NCI-H446 treated with DMSO at 0.1 percent for 48 hours (cell line): ENCODE results near the gene NT5E.

Experiments used
- DNase-seq: peaks from one replicate; lab custom pipeline; 2025; lab: John Stamatoyannopoulos, UW

NT5E gene

DNA sequence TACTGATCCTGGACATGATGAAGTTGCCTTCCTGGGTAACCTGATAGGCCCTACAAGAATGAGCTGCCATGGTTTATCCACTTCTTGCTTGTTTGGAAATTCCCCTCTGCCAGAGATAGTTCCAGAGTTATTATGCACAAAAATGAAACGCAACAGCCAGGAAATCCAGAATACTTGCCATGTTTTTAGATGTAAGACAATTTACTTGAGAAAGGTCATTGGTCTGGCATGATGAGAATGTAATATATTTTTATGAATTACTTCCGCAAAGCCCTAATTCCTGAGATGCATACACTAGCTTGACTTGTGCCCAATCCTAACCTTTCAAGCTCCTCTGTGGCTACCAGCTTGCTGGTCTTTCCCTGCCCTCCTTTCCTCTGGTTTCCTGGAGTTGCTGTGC lies 27.9 kb upstream of the NT5E start:
- DNase-seq: no peak

DNA sequence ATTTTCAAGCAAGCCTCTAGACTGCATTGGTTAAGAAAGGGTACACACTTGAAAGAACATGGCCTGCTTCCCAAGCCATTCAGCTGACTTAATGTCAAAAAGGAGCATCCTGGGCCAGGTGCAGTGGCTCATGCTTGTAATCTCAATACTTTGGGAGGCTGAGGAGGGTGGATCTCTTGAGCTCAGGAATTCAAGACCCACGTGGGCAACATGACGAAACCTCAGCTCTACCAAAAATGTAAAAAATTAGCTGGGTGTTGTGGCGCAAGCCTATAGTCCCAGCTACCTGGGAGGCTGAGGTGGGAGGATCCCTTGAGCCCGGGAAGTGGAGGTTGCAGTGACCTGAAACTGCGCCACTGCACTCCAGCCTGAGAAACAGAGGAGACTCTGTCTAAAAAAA lies 26.9 kb upstream of the NT5E start:
- DNase-seq: no peak

DNA sequence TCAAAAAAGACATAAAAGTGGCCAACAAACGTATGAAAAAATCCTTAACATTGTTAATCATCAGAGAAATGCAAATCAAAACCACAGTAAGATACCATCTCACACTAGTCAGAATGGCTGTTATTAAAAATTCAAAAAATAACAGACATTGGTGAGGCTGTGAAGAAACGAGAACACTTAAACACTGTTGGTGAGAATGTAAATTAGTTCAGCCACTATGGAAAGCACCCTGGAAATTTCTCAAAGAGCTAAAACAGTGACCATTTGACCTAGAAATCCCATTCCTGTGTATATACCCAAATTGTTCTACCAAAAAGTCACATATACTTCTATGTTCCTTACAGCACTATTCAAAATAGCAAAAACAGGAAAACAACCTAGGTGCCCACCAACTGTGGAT lies 24.9 kb upstream of the NT5E start:
- DNase-seq: no peak

DNA sequence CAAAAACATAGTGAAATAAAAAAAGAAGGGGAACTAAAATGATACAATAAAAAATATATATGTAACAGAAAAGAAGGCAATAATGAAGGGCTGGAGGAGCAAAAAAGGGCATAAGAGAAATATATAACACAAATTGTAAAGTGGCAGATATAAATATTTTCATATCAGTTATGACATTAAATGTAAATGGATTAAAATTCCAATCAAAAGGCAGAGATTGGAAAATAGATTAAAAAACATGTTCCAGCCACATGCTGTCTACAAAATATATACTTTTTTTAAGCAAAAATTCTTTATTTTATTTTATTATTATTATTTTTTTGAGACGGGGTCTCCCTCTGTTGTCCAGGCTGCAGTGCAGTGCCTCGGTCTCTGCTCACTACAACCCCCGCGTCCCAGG lies 23.9 kb upstream of the NT5E start:
- DNase-seq: no peak

DNA sequence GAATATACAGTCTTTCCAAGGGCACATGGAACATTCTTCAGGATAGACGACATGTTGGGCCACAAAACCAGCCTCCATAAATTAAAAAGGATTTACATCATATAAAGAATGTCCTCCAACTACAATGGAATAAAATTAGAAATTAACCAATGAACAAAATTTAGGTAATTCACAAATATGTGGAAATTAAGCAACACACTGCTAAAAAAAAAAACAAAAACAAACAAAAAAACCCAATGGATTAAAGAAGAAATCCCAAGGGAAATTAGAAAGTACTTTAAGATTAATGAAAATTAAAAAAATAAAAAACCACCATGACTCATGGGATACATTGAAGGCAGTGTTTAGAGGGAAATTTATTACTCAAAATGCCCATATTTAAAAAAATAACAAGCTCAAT lies 21.4 kb upstream of the NT5E start:
- DNase-seq: no peak

DNA sequence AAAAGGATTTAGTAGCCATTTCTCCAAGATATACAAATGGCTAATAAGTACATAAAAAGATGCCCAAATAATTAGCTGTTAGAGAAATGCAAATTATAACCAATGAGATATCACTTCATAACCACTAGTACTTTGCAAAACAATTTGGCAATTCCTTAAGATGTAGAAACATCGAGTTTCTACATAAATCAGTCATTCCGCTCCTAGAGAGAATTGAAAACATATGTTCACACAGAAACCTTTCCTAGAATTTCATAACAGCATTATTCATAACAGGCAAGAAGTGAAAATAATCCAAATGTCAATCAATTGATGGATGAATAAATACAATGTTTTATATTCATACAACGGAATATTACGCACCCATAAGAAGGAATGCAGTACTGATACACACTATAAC lies 20.5 kb upstream of the NT5E start:
- no peak for DNase-seq

DNA sequence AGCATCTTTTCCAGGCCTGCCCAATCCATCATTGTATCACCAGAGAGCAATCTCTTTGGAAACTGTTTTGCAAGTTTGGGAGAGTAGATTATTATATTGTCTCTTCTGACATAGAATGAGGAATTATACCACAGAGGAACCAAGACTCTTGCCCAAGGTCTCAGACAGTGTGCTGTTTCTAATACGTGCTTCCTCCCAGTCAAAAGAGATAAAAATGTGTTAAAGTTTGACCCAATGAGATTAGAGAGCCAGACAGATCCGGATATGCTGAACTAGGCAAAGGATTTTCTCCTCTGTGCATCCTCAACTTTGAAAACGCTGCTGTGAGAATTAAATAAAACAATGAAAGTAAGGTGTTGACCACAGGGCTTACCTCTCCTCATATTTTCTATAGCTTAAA lies 18.6 kb upstream of the NT5E start:
- DNase-seq: no peak

DNA sequence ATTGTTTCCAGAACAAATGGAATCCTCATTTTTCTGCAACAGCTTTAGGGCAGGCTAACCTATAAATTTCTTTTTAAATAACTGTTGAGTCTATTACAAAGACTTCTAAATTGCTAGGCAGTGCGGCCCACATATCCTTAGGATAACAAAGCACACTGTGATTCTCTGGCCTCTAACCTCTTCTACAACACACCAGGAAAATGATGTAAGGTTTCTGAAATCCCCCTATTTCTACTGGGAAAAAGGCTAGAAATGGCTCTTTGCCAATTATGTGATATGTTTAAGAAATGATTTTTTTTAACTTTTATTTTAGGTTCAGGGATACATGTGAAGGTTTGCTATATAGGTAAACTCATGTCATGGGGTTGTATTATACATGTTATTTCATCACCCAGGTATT lies 17.3 kb upstream of the NT5E start:
- no peak for DNase-seq

DNA sequence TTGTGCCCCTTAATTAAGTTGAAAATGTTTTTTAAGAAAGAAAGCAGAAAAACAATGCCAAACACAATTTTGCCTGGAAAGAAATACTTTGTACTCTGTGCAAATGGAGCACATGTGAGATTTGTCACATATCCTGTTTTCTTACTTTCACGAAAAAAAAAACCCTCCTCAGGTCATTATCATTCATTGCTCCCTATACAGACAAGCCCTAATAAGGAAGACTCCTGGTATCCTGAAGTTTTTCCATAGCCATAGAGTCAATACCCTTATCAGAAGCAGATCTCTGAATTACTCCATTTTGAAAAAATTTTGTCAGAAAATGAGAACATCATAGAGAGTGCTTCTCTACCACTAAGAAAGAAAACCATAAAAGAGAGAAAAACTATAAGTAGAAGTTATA lies 14.0 kb upstream of the NT5E start:
- no peak for DNase-seq

DNA sequence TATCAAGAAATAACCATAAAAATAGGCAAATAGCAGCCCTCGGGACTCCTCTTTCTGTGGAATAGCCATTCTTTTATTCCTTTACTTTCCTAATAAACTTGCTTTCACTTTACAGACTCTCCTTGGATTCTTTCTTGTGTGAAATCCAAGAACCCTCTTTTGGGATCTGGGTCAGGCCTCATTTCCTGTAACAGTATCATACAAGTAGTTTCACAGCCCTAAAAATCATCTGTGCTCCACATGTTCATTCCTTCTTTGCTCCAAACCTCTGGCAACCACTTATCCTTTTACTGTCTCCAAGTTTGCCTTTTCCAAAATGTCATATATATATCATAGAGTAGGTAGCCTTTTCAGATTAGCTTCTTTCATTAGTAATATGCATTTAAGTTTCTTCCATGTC lies 13.5 kb upstream of the NT5E start:
- DNase-seq: no peak

DNA sequence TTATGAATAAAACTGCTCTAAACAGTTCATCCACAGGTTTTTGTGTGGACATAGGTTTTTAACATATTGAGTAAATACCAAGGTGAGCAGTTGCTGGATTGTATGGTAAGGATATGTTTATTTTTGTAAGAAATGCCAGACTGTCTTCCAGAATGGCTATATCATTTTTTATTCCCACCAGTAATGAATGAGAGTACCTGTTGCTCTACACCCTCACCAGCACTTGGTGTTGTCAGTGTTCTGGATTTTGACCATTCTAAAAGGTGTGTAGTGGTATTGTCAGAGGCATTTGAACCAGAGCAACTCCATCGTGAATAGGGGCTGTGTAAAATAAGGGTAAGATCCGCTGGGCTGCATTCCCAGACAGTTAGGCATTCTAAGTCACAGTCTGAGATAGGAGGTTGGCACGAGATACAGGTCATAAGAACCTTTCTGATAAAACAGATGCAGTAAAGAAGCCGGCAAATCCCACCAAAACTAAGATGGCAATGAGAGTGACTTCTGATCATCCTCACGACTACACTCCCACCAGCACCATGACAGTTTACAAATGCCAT lies 12.9 kb upstream of the NT5E start:
- no peak for DNase-seq

DNA sequence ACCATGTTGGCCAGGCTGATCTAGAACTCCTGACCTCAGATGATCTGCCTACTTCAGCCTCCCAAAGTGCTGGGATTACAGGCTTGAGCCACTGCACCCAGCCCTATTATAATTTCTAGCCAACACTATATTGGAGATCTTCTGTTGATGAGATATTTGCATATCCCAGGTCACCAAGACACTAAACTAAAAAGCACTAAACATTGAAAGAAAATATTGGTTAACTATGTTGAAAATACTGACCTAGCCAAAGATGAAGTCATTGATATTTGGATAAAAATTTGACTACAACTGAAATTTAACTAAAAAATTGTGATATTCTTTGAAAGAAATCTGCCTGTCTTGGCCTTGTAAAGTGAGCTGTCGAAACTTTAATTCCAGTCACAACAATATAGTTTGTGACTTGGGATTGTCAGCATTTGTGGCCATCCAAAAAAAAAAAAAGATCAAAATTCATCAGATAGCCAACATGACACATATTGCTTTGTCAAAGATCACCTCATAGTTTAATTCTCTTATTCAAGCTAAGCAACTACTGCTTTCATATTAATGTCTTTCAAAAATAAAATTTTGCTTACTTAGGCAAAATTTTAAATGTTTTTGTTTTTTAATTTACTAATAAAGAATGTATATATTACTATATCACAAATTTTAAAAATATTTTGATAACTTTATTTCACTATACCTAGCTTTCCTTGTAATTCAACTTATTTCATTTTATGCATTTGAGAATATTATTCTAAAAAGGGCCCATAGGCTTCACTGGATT lies 6.3 kb upstream of the NT5E start:
- no peak for DNase-seq

DNA sequence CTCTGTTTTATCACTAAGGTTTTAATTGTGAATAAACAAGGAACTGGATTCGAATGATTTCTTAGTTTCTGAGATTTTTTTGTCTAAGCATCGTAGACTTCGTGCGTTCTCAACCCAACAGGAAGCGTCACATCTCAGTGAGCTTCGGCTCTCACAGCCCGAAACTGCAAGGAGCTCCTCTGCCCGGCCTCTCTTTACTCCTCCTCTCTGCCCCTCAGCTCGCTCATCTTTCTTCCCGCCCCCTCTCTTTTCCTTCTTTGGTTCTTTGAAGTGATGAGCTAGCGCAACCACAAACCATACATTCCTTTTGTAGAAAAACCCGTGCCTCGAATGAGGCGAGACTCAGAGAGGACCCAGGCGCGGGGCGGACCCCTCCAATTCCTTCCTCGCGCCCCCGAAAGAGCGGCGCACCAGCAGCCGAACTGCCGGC lies 480 bp upstream of the NT5E start:
- no peak for DNase-seq

DNA sequence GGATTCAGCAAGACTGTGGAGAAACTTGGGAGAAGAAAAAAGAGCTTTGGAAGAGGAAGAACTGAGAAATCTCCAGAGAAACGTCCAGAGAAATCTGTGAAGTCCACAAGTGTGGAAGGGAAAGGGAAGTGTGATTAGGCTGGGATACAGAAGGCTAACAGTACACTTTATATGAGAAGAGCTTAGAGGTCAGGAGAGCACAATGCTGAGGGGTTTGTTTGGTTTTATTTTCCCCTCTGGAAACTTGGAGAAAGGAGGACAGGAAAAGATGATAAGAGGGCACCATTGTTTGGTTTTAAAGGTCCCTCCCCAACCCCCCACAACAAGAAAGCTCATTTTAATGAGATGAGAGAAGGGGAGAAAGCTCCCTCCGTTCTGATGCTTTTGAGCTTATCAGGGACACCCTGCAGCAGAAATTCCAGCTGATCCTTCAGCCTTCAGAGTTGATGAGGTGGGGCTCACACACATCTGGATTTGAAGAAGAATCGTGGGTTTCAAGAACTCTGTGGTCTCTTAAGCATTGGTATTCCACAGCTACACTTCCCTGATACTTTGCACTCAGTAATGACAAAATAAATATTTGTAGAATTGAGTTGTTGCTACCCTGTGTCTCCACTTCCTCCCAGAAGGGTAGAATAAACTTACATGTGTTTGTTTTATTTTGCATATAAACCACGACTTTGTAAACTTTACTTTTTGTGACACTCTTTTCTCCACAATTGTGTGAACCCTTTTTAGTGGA lies 1.9 kb downstream of the NT5E start:
- no peak for DNase-seq

DNA sequence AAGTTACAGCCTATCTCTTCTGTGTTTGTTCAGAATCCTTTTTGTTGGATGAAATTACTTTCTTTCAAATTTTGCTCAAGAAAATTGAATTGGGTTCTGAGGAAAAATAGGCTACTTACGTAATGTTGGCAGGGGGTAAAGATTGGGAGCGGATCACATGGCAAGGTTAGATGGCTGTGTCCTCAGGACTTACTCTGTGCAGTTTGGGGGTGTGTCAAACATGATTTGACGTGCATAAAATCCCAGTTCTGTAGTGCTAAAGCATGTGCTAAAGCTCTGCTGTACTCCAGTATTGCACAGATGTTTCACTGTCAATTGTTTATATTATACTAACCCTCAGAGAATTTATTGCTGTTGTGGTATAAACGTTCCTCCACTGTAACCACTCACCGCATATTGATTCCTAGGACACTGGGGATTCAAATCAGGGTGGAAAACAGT lies 2.6 kb downstream of the NT5E start:
- DNase-seq: no peak

DNA sequence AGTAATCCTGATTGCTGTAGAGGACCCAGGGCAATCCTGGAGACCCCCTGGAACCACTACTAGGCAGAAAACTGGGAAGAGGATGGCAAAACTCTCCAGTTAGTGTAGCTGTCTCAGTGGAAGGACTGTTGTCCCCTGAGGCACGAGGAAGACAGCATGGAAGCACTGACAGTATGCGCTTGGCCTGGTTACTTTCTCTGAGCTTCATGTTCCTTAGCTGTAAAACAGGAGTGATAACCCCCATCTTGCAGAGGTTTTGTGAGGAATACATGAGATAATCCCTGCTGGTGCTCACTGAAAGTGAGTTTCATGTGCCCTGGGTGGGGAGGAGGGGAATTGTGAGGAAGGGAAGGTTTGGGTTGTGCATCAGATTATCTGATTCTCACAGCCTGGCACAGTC lies 3.2 kb downstream of the NT5E start:
- no peak for DNase-seq

DNA sequence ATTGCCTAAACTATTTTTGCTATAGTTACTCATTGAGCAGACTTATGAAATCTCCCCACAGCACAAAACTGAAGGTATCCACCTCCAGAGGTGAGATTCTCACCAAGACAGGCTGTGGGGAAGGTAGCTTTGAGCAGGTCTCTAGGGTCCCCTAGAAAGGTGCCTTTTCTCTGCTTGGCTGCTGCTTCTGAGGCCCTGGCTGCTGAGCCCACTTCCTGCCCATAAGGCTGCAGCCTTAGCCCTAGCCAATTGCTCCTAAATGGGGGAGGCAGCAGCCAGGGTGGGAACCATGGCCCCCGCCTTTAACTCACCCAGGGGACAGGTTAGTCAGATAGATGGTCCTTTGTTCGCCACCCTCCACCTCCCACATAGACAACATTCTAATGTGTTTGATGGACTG lies 3.6 kb downstream of the NT5E start:
- no peak for DNase-seq

DNA sequence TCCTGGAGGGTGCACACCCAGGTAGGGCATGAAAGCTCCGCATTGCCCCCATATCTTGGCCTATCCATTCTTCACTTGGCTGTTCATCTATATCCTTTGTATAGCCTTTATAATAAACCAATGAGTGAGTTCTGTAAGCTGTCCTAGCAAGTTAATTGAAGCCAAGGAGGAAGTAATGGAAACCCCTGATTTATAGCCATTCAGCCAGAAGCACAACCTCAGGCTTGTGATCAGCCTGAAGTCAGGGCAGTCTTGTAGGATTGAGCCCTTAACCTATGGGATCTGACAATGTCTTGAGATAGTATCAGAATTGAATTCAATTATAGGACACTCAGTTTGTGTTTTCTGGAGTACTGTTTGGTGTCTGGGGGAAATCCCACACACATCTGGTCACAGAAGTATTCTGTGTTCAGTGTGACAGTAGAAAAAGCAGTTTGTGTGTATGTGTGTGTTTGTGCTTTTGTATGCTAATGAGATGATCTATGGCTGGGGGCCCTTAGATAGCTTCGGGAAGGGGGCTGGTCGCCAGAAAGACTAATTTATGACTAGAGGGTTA lies 5.7 kb downstream of the NT5E start:
- no peak for DNase-seq

DNA sequence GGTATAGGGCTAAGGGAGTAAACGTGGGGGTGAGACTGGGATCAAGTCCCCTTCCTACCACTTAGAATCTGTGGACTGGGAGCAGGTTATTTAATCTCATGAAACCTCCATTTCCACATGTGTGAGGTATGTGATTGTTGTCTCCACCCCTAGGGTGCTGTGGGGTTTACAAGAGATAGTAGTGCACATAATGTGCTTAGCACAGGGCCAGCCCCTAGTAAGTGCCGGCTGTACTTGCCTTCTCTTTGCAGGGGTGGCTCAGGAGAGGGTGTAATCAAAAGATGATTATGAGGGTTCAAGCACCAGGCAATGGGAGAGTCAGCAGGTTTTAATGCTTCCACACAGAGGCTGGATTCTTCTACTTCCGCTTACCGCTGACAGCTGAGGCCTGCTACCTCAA lies 6.9 kb downstream of the NT5E start:
- no peak for DNase-seq

DNA sequence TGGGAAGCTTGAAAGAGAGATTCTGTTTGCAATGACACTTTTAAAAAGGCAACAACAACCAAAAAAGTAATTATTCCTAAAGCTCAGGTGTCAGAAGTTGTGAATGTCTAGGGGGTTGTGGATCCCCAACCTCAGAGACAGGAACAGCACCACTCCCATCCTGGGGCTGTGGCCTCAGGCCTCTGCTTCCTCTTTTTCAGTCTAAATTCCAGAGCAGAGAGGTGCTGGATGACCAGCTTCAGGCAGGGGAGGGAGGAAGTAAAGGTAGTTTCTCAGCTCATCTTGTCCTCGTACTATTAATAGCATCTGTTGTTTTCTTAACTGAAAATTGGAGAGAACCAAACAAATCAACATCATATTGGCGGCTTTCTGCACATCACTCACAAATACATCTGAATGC lies 8.3 kb downstream of the NT5E start:
- no peak for DNase-seq

DNA sequence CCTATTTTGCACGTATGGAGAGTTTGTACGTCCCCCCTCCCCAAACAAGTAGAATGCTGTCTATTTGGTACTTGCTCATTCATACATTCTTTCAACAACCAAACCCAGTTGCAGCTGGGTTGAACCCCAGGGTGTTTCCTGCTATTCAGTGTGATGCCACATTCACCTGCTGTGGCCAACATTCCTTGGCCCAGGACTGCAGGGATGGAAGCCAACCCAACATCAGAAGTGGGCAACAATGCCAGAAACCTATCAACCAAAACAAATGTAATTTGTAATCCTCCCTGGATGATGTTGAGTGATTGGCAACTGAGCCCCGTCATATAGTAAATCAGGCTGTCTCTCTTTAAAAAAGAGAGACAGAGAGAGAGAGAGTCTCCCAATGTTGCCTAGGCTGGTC lies 8.9 kb downstream of the NT5E start:
- peak; percentile 36 for DNase-seq

DNA sequence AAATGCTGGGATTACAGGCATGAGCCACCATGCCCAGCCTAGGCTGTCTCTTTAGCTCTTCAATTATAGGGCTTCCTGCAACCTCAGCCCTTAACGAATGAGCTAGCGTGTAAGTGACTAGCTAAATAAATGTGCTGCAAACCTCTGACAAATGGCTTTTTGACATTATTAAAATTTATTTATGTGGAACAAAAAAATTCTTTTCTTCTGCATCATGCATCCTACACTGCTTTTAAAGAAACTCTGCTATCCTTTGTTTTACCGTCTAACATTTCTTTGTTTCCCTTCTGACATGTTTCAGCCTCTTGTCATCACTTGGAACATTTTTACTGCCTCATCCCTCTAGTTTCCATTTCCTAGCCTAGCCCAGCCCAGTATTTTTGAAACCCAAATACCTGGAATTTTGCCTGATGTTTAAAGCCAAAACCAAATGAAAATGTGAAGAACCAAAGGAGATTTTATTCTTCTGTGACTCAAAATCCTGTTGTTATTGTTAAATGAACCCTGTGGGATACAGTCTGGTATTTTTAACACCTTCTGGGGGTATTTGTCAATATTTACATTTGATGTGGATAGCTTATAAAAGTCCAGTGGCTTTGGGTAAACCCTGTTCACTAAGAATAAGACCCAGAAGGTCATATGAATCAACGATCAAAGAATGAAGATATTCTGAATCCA lies 9.5 kb downstream of the NT5E start:
- DNase-seq: no peak
